Body of pancreas (tissue), 4 donors: ENCODE data around the gene SLCO2B1.

Experiments used
- POLR2A ChIP-seq, 3 donors: fragments of 450-650 bp; IDR thresholded peaks; one replicate each; pipeline ENCODE4 v1.6.1; 2016; ENCODE audit warnings: antibody characterized with exemption in 3 of 3, mild to moderate bottlenecking in 2 of 3
- TF ChIP-seq, protein P1 (sequence below), 7 experiments: fragments of 450-650 bp in 4 of 7; fragments of 200-600 bp in 3 of 7; sonication (generic) in 3 of 7; IDR thresholded peaks; one replicate each; pipeline ENCODE4 v1.5.1; 2016 to 2019; ENCODE audit warnings: antibody characterized with exemption in 7 of 7

DNA sequence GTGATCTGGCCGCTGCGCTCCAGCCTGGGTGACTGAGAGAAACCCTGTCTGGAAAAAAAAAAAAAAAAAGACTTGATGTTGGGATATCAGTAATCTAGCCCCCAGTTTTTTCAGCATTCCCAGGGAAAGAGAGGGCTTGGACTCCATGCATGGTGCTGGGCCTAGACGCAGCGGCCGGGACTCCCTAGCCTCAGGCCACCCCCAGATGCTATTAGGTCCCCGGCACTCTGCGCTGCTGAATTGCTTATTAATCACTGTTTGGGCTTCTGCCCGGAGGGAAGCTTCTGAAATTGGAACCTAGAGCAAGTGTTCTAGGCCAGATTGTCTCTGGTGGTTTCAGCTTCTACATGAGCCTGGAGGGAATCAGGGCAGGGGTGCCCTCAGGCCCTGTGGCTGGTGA lies 39.0 kb downstream of the SLCO2B1 start:
- TF ChIP-seq, protein P1, sequence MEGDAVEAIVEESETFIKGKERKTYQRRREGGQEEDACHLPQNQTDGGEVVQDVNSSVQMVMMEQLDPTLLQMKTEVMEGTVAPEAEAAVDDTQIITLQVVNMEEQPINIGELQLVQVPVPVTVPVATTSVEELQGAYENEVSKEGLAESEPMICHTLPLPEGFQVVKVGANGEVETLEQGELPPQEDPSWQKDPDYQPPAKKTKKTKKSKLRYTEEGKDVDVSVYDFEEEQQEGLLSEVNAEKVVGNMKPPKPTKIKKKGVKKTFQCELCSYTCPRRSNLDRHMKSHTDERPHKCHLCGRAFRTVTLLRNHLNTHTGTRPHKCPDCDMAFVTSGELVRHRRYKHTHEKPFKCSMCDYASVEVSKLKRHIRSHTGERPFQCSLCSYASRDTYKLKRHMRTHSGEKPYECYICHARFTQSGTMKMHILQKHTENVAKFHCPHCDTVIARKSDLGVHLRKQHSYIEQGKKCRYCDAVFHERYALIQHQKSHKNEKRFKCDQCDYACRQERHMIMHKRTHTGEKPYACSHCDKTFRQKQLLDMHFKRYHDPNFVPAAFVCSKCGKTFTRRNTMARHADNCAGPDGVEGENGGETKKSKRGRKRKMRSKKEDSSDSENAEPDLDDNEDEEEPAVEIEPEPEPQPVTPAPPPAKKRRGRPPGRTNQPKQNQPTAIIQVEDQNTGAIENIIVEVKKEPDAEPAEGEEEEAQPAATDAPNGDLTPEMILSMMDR (IDR thresholded peaks at IDR 0.05), result no peak
- no peak for TF ChIP-seq POLR2A (IDR thresholded peaks at IDR 0.05)
